SIG-M5 treated with dmso at 0.1 percent for 504 hours (cell line): Measurements from ENCODE around the gene CSTB.

Experiments used
- DNase-seq: peaks from one replicate; lab custom pipeline; 2025; ENCODE audit not compliant: unreplicated experiment; lab: John Stamatoyannopoulos, UW

CSTB gene

GRCh38 chr21:43733529-43734071 is 42.5 kb downstream of the CSTB start:
- no peak for DNase-seq

- no peak for DNase-seq
Observed at GRCh38 chr21:43733060-43733459, 43.0 kb downstream of the CSTB start.

GRCh38 chr21:43731891-43732711 is 44.0 kb downstream of the CSTB start:
- DNase-seq: no peak

- no peak for DNase-seq
Observed at GRCh38 chr21:43731476-43731875, 44.6 kb downstream of the CSTB start.

- peak; percentile 93 for DNase-seq
Observed at GRCh38 chr21:43728467-43729390, 47.4 kb downstream of the CSTB start.

- DNase-seq: peak; percentile 80
Observed at GRCh38 chr21:43728154-43728466, 48.0 kb downstream of the CSTB start.

GRCh38 chr21:43727519-43728153 is 48.5 kb downstream of the CSTB start:
- peak; percentile 42 for DNase-seq

GRCh38 chr21:43726686-43727518 is 49.2 kb downstream of the CSTB start:
- no peak for DNase-seq
